ELF-1 (cell line): ENCODE data around the gene RPL28.
A peak's percentile ranks its signal among the peaks of the same experiment; 100 is the strongest.

Experiments used
- DNase-seq: peaks from one replicate; pipeline ENCODE4 v3.0.0-alpha.2; 2016; ENCODE audit warnings: low read depth, low spot score

Gene RPL28

GRCh38 chr19:55385724-55386492, at the start of gene RPL28:
TSS of gene RPL28 (plus strand) at chr19:55385932. CDS start at chr19:55386358, 426 bp downstream.
- peak; percentile 99 for DNase-seq

DNA sequence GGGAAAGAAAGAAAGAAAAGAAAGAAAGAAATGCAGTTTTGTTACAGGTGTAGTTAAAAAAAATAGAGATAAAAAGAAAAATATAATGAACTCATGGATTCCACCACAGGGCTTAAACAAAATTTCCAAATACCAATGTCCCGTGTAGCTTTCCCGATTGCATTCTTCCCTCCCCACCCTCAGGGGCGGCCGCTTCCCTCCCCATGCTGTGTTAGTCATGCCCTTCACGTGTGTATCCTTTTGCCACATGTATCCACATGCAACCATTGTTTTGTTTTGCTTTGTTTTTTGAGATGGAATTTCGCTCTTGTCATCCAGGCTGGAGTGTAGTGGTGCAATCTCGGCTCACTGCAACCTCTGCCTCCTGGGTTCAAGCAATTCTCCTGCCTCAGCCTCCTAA, 49.6 kb upstream of the RPL28 start:
- DNase-seq, result no peak

DNA sequence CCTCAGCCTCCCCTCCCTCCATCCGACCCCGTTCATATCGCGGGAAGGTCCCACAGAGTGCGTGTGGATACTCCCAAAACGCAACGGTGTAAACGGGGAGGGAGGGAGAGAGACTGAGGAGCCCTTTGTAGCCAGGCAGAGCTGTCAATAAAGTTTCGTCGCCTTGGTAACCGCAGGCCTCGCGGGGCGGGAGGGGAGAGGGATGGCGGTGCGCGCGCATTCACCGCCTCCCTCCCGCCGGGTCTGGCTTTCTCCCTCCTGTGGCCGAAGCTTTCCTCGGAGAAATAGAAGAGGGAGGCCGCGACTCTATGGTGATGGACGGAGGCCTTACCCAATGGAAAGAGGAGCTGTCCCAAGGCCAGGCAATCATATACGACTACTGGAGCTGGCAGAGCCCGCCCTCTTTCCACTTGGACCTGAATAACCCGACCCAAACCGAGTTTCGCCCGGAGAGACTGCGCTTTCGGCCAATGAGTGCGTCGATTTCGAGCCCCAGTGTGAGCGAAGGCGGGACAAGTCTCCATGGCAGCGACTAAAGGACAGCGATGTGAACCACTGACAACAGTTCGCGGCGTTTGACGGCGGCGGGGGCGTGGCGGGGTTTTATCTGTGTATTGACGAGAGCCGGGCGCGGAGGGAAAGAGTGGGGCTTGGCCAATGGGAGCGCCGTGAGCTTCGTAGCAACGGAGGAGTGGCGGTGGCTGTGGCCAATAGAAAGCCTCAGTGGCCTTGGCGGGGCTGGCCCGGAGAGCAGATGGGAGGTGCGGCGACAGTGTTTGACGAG, 46.4 kb upstream of the RPL28 start, which contains the start of gene KMT5C:
Gene KMT5C, plus strand, starts transcription at position 772 of the 784 bp plus-strand sequence. CDS start 2,061 bp downstream, outside the sequence.
- peak; percentile 100 for DNase-seq

DNA sequence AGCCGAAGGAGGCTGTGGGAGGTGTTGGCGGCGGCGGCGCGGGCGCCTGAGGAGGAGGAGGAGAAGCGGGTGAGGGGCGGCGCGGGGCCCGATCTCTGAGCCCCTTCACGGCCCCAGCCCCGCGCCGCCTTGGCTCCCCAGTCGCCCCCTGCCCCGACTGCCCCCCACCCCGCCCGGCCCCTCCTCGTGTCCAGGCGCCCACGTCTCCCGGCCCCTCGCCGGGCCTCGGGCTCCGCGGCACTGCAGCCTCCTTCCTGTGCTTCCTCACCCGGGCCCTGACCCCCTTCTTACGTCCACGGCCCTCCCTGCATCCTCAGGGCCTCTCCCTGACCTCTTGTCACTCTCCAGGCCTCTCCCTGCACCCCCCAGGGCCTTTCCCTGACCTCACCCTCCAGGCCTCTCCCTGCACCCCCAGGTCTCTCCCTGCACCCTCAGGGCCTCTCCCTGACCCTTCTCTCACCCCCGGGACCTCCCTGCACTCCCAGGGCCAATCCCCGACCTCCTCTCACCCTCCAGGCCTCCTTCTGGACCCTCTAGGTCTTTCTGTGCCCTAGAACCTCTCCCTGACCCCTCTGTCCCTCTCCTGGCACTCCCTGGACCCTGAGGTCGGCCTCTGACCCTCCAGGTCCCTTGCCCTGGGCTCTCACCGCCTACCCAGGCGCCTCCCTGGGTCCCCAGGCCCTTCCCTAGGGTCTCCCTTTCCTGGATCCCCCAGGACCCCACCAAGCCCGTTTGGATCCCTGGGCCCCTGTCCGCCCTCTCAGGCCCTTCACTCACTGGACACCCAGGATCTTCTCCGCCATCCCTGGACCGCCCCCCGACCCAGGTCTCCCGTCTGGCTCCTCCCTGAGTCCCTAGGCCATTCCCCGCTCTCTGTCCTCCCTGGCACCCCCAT, 45.6 kb upstream of the RPL28 start:
- peak; percentile 47 for DNase-seq

DNA sequence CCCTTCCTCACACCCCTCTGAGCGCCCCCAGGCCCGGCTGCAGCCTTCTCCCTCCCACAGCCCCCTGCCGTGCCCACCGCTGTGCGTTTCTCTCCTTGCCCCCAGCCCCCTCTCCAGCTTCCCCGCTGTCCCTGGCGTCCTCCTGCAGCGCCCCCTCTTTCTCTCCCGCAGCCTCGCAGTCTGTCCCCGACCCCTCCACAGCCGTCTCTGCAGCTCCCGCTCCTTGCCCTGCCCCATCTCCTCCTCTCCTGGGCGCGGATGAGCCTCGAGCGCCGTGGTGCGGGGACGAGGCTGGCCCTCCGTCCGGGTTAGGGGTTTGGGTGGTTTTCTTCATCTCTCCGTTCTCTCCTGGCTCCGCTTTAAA, 45.0 kb upstream of the RPL28 start:
- peak; percentile 36 for DNase-seq

GRCh38 chr19:55341171-55341588, 44.6 kb upstream of the RPL28 start:
- DNase-seq, result peak; percentile 67

- no peak for DNase-seq
Measured at GRCh38 chr19:55341595-55342531, 43.9 kb upstream of the RPL28 start.

GRCh38 chr19:55344444-55344843, 41.3 kb upstream of the RPL28 start:
- peak; percentile 30 for DNase-seq

DNA sequence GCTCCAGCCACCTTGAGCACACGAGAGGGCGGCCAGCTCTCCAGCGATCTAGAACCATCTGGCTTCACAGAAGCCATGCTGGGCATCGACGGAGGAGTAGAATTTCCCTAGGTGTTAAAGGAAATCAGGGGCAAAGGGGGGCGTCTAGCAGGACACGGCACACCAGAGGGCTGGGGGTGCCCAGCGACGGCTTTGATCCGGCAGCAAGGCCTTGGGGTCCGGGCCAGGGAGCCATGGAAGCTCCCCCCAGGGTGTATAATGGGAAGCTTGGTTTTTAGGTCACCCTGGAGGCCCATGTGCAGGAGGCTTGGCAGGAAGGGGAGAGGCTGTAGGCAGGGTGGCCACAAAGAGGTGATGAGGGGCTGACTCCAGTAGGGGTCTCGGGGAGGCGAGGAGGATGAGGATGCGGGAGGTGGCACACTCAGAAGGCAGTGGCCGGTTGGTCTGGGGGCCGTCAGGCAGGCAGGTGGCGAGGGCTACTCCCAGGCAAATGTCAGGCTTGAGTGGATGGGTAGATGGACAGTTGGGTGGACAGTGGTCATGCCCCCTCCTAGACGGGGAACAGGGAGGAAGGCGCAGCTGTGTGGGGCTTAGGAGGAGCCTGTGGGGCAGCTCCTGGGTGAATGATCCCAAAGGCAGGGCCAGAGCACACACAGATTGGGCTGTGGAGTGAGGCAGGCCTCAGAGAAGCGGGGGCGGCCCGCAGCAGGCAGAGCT, 40.5 kb upstream of the RPL28 start:
- no peak for DNase-seq

DNA sequence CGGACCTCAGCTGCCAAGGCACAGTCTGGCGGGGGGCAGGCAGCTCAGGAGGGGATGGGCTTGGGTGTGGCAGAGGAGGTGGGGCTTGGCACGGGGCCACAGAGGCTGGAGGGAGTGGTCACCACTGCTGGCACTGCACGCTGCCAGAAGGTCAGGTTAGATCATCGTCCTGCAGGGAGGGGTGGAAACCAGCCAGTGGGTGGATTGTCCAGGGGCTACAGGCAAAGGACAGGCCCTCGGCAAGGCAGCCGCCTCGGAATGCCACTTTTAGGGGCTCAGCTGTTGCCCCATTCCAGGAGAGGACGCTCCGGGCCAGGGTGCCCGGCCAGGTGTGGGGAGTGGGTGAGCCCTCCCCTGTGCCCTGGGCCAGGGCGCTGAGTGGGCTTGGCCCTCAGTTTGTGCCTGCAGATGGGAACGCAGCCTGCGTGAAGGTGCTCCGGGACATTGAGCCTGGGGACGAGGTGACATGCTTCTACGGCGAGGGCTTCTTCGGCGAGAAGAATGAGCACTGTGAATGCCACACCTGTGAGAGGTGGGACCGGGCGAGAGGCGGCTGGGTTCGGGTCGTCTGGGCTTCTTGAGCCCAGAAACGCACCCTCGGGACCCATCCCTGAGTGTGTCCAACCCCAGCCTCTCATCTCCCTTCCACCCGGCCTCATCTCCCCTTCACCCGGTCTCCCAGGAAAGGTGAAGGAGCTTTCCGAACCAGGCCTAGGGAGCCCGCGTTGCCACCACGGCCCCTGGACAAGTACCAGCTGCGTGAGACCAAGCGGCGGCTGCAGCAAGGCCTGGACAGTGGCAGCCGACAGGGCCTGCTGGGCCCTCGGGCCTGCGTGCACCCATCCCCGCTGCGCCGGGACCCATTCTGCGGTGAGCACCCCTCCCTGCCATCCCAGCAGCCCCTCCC, 39.7 kb upstream of the RPL28 start:
- no peak for DNase-seq

DNA sequence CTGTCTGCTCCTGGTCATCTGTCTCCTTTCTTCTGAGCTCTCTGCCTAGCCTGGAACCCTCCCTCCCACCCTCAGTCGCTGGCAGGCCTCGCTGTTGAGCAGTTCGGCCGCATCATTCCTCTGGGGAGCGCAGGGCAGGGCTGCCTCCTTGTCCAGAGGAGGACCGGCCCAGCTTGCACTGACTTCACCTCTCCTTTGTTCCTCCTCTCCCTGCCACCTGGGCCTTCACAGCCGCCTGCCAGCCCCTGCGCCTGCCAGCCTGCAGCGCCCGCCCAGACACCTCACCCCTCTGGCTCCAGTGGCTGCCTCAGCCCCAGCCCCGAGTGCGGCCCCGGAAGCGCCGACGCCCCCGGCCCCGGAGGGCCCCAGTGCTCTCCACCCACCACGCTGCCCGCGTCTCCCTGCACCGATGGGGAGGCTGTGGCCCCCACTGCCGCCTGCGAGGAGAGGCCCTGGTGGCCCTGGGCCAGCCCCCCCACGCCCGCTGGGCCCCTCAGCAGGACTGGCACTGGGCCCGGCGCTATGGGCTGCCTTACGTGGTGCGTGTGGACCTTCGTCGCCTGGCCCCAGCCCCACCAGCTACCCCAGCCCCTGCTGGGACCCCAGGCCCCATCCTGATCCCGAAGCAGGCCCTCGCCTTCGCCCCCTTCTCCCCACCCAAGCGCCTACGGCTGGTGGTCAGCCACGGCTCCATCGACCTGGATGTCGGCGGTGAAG, 38.8 kb upstream of the RPL28 start:
- DNase-seq, result no peak

- DNase-seq, result no peak
Measured at GRCh38 chr19:55347442-55348009, 38.2 kb upstream of the RPL28 start.

DNA sequence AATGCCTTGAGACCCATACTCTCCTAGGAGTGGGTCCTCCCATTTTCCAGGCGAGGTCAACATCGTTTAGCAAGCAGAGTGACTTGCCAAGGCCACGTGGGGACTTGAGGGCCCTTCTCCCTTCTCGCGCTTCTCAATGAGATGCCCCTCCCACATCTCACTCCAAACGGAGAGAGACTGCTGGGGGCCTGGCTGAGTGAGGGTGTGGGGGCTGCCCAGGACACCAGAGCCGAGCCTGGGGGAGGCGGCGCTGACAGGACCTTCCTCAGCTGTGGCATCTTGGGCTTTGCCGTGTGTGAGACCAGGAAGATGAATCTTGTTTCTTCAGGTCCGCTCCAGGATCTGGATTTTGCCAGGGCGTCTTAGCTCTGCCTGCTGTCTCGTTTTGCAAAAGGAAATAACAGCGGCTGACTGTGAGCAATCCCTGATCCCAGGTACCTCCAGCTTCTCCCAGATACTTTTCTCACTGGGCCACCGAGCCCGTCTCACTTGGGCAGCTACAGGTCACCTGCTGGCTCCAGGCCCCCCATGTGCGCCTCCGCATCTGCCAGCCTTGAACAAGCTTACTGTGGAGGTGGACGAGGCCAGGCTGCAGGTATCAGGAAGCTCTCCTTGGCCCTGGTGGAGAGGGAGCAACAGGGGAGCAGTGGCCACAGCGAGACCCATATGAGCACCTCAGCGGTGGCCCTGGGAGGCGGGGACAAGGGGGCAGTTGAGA, 37.3 kb upstream of the RPL28 start:
- DNase-seq, result peak; percentile 69

GRCh38 chr19:55350620-55351315, 35.0 kb upstream of the RPL28 start:
- no peak for DNase-seq

GRCh38 chr19:55352040-55352439, 33.7 kb upstream of the RPL28 start:
- no peak for DNase-seq

DNA sequence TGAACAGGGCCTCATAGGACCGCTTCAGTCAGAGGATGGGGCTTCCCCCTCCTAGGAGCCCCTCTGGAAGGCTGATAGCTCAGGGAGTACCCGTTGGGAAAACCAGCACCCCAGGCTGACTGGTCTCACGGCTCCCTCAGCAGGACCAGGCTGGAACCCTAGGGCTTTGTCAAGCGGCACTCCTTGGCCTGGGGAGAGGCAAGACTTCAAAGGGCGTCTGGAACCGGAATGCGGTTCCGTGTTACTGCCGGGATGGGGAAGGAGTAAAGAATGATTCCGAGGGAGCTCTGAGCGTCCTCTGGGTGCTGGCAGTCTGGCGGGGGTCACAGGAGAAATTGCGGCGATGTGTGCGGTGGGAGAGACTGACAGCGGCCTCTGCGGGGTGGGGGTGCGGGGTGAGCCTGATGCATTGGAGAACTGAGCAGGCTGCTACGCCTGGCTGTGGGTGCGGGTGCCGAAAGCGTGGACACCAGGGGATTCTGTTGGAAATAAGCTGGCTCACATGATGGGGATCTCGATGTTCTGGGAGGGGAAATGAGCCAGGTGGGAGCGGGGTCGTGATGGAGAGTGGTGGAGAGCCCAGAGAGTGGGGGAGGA, 33.1 kb upstream of the RPL28 start:
- DNase-seq, result peak; percentile 30
